ENCODE results near the gene P4HA2. TPM values are rescaled to one million over a fixed set of nuclear protein-coding genes. Genes with fewer than 3 reads are reported as not detected.
A peak's percentile ranks its signal among the peaks of the same experiment; 100 is the strongest.

The P4HA2 gene
- total RNA-seq, 3 donors from 2014 or later = 21.8 to 34.8 (median 26.2) TPM

DNA sequence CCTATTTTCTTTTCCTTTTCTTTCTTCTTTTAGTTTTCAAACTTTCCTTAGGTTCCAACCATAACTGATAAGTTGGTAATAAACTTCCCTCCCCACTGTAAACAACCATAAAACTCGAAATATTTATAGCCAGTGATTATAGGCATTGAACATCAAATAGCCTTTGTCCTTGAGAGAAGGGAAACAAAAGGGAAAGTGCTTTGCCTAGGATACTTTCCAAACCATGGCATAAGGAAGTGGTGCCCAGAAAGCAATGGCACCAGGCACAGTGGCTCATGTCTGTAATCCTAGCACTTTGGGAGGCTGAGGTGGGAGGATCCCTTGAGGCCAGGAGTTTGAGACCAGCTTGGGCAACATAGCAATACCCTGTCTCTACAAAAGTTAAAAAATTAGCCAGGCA is 17.9 kb upstream of the P4HA2 start:
- intact Hi-C loops (cut with DNase I; ENCODE audit: low total_unique reads) = no loop called here
- DNase-seq (ENCODE audit: low spot score in 2 of 2) = peak in 1 of 2 donors; percentile 12
- Histone ChIP-seq H3K36me3 (no peaks in the 10 kb centered on the region), H3K4me3 (no peak overlapping the region), H3K27me3 (no peaks in the 10 kb centered on the region), H3K9me3 (peaks cover 12 to 15% of the 10 kb centered on the region in 2 donors), H3K4me1 (no peaks in the 10 kb centered on the region), H3K27ac (no peak overlapping the region)
- no peak for TF ChIP-seq POLR2A (IDR thresholded peaks at IDR 0.05)
- TF ChIP-seq POLR2AphosphoS5 (IDR thresholded peaks at IDR 0.05) = no peak
- TF ChIP-seq, protein P1, sequence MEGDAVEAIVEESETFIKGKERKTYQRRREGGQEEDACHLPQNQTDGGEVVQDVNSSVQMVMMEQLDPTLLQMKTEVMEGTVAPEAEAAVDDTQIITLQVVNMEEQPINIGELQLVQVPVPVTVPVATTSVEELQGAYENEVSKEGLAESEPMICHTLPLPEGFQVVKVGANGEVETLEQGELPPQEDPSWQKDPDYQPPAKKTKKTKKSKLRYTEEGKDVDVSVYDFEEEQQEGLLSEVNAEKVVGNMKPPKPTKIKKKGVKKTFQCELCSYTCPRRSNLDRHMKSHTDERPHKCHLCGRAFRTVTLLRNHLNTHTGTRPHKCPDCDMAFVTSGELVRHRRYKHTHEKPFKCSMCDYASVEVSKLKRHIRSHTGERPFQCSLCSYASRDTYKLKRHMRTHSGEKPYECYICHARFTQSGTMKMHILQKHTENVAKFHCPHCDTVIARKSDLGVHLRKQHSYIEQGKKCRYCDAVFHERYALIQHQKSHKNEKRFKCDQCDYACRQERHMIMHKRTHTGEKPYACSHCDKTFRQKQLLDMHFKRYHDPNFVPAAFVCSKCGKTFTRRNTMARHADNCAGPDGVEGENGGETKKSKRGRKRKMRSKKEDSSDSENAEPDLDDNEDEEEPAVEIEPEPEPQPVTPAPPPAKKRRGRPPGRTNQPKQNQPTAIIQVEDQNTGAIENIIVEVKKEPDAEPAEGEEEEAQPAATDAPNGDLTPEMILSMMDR (IDR thresholded peaks at IDR 0.05) = no peak

DNA sequence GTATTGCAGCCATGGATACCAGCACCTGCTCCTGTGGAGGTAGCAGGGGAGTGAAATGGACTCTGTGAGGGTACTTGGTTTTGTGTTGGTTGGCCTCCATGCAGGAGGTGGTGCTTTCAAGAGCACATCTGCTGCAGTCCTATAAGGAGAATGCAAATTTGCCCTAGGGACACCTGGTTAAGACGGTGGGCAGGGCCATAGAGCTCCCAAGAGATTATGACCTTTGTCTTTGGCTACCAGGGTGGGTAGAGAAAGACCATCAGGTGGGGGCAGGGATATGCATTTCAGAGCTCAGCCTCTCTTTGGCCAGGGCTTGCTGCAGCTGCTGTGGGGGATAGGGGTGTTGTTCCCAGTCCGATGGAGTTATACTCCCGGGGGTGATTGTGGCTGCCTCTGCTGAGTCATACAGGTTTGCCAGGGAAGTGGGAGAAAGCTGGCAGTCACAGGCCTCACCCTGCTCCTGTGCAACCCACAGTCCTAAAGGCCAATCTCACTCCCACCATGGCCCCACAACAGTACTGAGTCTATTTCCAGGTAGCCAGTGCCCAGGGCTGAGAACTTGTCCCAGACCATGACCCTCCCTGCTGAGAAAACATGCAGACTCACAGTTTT is 15.8 kb upstream of the P4HA2 start:
- H3K27me3 ChIP-seq = no peaks in the 10 kb centered on the region
- DNase-seq (ENCODE audit: low spot score in 2 of 2) = peak in 1 of 2 donors; percentile 13
- no peaks in the 10 kb centered on the region for H3K36me3 ChIP-seq
- TF ChIP-seq POLR2AphosphoS5 (IDR thresholded peaks at IDR 0.05) (no peak), POLR2A (IDR thresholded peaks at IDR 0.05) (no peak)
- TF ChIP-seq, protein P1 (IDR thresholded peaks at IDR 0.05) = no peak
- H3K9me3 ChIP-seq = peaks cover 12 to 15% of the 10 kb centered on the region in 2 donors
- H3K27ac ChIP-seq = no peak overlapping the region
- intact Hi-C loops (cut with DNase I; ENCODE audit: low total_unique reads) = no loop called here
- no peak overlapping the region for H3K4me3 ChIP-seq
- no peaks in the 10 kb centered on the region for H3K4me1 ChIP-seq

DNA sequence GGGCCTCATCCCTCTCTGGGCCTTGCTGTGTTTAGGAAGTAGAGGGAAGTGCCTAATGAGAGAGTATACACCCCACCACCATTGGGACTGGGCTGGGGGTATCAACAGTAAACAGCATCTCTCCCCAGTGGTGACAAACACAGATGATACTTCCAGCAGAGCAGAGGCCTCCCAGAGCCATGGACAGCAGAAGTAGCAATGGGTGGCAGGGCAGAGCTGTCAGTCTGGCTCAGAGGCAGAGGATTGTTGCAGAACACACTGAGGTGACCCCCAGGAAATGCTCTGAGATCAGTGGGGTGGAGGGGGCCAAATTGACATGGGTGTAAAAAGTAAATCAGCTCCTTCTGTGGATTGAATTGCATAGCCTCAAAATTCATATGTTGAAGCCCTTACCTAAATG is 12.1 kb upstream of the P4HA2 start:
- H3K4me1 ChIP-seq = no peaks in the 10 kb centered on the region
- H3K27me3 ChIP-seq = no peaks in the 10 kb centered on the region
- TF ChIP-seq, protein P1 (IDR thresholded peaks at IDR 0.05) = no peak
- TF ChIP-seq POLR2AphosphoS5 (IDR thresholded peaks at IDR 0.05) (no peak), POLR2A (IDR thresholded peaks at IDR 0.05) (no peak)
- peaks cover 0 to 8% of the 10 kb centered on the region in 2 donors for H3K9me3 ChIP-seq
- intact Hi-C loops (cut with DNase I; ENCODE audit: low total_unique reads) = no loop called here
- no peak overlapping the region for H3K4me3 ChIP-seq
- no peaks in the 10 kb centered on the region for H3K36me3 ChIP-seq
- H3K27ac ChIP-seq = no peak overlapping the region
- DNase-seq (ENCODE audit: low spot score in 2 of 2) = no peak

DNA sequence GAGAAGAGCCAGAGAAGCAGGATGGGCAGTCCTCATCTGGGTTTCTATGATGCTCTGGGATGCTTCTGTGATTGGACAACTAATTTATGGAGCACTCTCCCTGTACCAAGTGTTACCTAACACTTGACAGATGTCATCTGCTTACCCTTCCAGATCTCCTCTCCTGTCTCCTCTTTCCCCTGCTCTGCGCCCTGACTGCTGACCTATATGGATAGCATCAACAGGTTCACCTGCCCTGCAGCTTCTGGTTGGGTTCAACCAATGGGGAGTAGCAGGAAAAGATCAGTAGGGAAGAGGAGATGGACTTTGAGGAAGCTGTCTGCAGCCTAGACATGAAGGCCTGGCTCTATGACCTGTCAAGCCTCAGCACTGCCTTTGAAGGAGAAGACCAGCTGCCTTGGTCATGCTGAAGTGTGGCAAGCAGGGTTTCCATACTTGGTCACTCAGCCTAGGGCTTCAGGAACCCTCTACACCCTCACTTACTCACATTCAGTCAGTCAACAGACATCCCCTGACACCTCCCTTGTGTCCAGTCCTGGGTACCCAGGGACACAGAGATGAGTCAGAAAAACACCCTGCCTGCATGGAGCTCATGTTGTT is 11.3 kb upstream of the P4HA2 start:
- intact Hi-C loops (cut with DNase I; ENCODE audit: low total_unique reads) = no loop called here
- H3K9me3 ChIP-seq = peaks cover 0 to 8% of the 10 kb centered on the region in 2 donors
- DNase-seq (ENCODE audit: low spot score in 2 of 2) = peak in 1 of 2 donors; percentile 7
- no peak overlapping the region for H3K4me3 ChIP-seq
- no peaks in the 10 kb centered on the region for H3K27me3 ChIP-seq
- TF ChIP-seq, protein P1 (IDR thresholded peaks at IDR 0.05) = no peak
- TF ChIP-seq POLR2AphosphoS5 (IDR thresholded peaks at IDR 0.05) = no peak
- TF ChIP-seq POLR2A (IDR thresholded peaks at IDR 0.05) = no peak
- no peaks in the 10 kb centered on the region for H3K36me3 ChIP-seq
- H3K4me1 ChIP-seq = no peaks in the 10 kb centered on the region
- no peak overlapping the region for H3K27ac ChIP-seq

DNA sequence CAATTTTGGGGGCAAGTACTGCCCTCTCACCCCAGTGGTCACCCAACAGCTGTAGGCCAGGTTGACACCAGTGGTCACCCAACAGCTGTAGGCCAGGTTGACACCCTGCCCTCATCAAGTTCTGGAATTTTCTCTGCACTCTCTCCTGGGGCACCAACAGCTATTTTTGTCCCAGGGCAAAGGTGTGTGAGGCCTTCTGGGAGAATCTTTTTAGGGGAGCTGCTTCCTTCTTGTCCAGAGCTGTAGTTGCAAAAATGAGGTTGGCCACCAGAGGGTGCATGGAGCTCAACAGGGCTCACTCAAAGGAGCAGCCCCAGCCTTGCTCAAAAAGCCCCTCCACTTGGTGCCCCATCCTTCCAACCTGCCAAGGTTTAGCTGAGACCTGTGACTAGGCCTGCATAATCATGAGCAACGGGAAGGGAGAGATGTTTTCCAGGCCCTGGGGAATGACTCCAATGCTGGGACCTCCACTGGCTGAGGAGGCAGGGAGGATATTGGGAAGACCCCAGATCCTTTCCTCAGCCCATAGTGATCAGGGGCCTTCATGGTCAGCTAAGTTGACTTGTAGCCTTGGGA is 10.6 kb upstream of the P4HA2 start:
- intact Hi-C loops (cut with DNase I; ENCODE audit: low total_unique reads) = no loop called here
- peak; percentile 77 to 81 for DNase-seq (ENCODE audit: low spot score in 2 of 2)
- Histone ChIP-seq H3K27ac (no peak overlapping the region), H3K9me3 (peaks cover 0 to 2% of the 10 kb centered on the region in 2 donors), H3K36me3 (no peaks in the 10 kb centered on the region), H3K27me3 (no peaks in the 10 kb centered on the region), H3K4me3 (no peak overlapping the region), H3K4me1 (no peaks in the 10 kb centered on the region)
- no peak for TF ChIP-seq POLR2A (IDR thresholded peaks at IDR 0.05)
- TF ChIP-seq, protein P1 (IDR thresholded peaks at IDR 0.05) = peak; percentile 77 to 86 (median 85)
